Bronchial epithelial cell (primary cell): ENCODE results near the gene XIRP2. TPM values are rescaled to one million over a fixed set of nuclear protein-coding genes. Genes with fewer than 3 reads are reported as not detected.

Experiments used
- DNase-seq: peaks from one replicate; pipeline ENCODE4 v3.0.0-alpha.2; 2010; ENCODE audit warnings: low read depth
- FAIRE-seq: peaks from 2 replicates; lab custom pipeline; 2011; peaks lifted over from hg19 to GRCh38; lab: Jason Lieb, UNC
- H3K27me3 ChIP-seq: 2 replicates; pipeline ENCODE4 v1.5.1; 2011; ENCODE audit warnings: low read length; ENCODE audit not compliant: control insufficient read depth, insufficient read depth
- H3K36me3 ChIP-seq: 2 replicates; pipeline ENCODE4 v1.5.1; 2011; ENCODE audit warnings: low read length; ENCODE audit not compliant: control insufficient read depth, insufficient read depth
- H3K4me3 ChIP-seq: 2 replicates; pipeline ENCODE4 v1.5.1; 2011; ENCODE audit warnings: mild to moderate bottlenecking, low read depth, low read length, control low read depth
- CTCF ChIP-seq: IDR thresholded peaks from 2 replicates; pipeline ENCODE4 v1.5.1; 2011; ENCODE audit warnings: mild to moderate bottlenecking, moderate library complexity, low read length, control low read depth, inconsistent platforms; ENCODE audit not compliant: insufficient read depth, severe bottlenecking
- total RNA-seq: library from RNA; depleted of rRNA; stranded (reverse); fragments of >200 nt; gene quantifications from 2 replicates; pipeline ENCODE4 v1.2.1, GENCODE V29; 2014

Gene XIRP2
- total RNA-seq, 1 donor from 2014 or later = not detected

GRCh38 chr2:167136879-167137596 is 248.8 kb downstream of the XIRP2 start:
- FAIRE-seq = no peak
- no peak for TF ChIP-seq CTCF

GRCh38 chr2:167140330-167140729 is 252.1 kb downstream of the XIRP2 start:
- no peak overlapping the region for H3K4me3 ChIP-seq
- TF ChIP-seq CTCF = no peak
- H3K36me3 ChIP-seq = no peaks in the 10 kb centered on the region
- FAIRE-seq (no peak), DNase-seq (no peak)
- no peaks in the 10 kb centered on the region for H3K27me3 ChIP-seq

More at GRCh38 chr2:167136879-167137596, 248.8 kb downstream of the XIRP2 start:
- H3K27me3 ChIP-seq = no peaks in the 10 kb centered on the region
- peak; percentile 16 for DNase-seq
- no peak overlapping the region for H3K4me3 ChIP-seq
- H3K36me3 ChIP-seq = no peaks in the 10 kb centered on the region

- no peaks in the 10 kb centered on the region for H3K27me3 ChIP-seq
- H3K36me3 ChIP-seq = no peaks in the 10 kb centered on the region
- TF ChIP-seq CTCF = no peak
- peak; percentile 83 for FAIRE-seq
- peak; percentile 99 for DNase-seq
- no peak overlapping the region for H3K4me3 ChIP-seq
Observed at GRCh38 chr2:167140767-167141166, 252.5 kb downstream of the XIRP2 start.

- no peaks in the 10 kb centered on the region for H3K27me3 ChIP-seq
- DNase-seq = no peak
- H3K36me3 ChIP-seq = no peaks in the 10 kb centered on the region
- no peak overlapping the region for H3K4me3 ChIP-seq
- no peak for TF ChIP-seq CTCF
- no peak for FAIRE-seq
Observed at GRCh38 chr2:167142554-167142953, 254.3 kb downstream of the XIRP2 start.

GRCh38 chr2:167144179-167144898 is 256.1 kb downstream of the XIRP2 start:
- Histone ChIP-seq H3K36me3 (no peaks in the 10 kb centered on the region), H3K4me3 (no peak overlapping the region), H3K27me3 (no peaks in the 10 kb centered on the region)
- TF ChIP-seq CTCF = no peak
- DNase-seq (peak; percentile 33), FAIRE-seq (no peak)
